Endothelial cell of umbilical vein (primary cell): ENCODE data around the gene AAGAB. TPM values are rescaled to one million over a fixed set of nuclear protein-coding genes. Genes with fewer than 3 reads are reported as not detected.

Experiments
- BruUV-seq: library from RNA; stranded (reverse); fragments of 400-500 nt; replicated peaks from 2 replicates; lab custom pipeline; 2021; lab: Mats Ljungman, UMichigan
- CTCF ChIA-PET: fragments of 300-600, 350-600 bp; sonication (Branson Sonifier 250); formaldehyde crosslinking; loops from one replicate; lab custom pipeline; 2021; ENCODE audit warnings: antibody characterized with exemption, inconsistent platforms; lab: Charles Lee
- POLR2A ChIA-PET: fragments of 300-600, 350-600 bp; sonication (Branson Sonifier 250); formaldehyde crosslinking; loops from one replicate; lab custom pipeline; 2021; ENCODE audit warnings: antibody characterized with exemption, inconsistent platforms; lab: Charles Lee
- DNase-seq: peaks from one replicate; pipeline ENCODE4 v3.0.0-alpha.2; 2011; ENCODE audit warnings: low read depth, low spot score
- FAIRE-seq: peaks from 2 replicates; lab custom pipeline; 2011; peaks lifted over from hg19 to GRCh38; lab: Jason Lieb, UNC
- H2AFZ ChIP-seq: 2 replicates; pipeline ENCODE4 v1.6.0; 2012; ENCODE audit warnings: low read depth, low read length, control low read depth, inconsistent platforms
- H3K27ac ChIP-seq: 2 replicates; pipeline ENCODE4 v1.5.1; 2011; ENCODE audit warnings: low read depth, mild to moderate bottlenecking, control low read depth, low read length, moderate library complexity; ENCODE audit not compliant: insufficient read depth
- H3K27me3 ChIP-seq, 2 experiments: 2 replicates each; pipeline versions ENCODE4 v1.6.0 to v1.6.1; 2011; ENCODE audit warnings: low read length in 2 of 2, mixed read lengths in 1 of 2; ENCODE audit not compliant: control insufficient read depth in 2 of 2, insufficient read depth in 2 of 2
- H3K36me3 ChIP-seq, 2 experiments: 2 replicates in 1 of 2; 3 replicates in 1 of 2; pipeline ENCODE4 v1.5.1; 2011; ENCODE audit warnings: low read length in 2 of 2, mild to moderate bottlenecking in 1 of 2, moderate library complexity in 1 of 2; ENCODE audit not compliant: control insufficient read depth in 2 of 2, insufficient read depth in 2 of 2; ENCODE audit errors: extremely low read depth in 1 of 2
- H3K4me1 ChIP-seq: 3 replicates; pipeline ENCODE4 v1.5.1; 2011; ENCODE audit warnings: mild to moderate bottlenecking, low read length; ENCODE audit not compliant: control insufficient read depth, insufficient read depth; ENCODE audit errors: extremely low read depth
- H3K4me2 ChIP-seq: 2 replicates; pipeline ENCODE4 v1.6.1; 2011; ENCODE audit warnings: low read length, control low read depth, mixed read lengths; ENCODE audit not compliant: insufficient read depth
- H3K4me3 ChIP-seq, 3 experiments: fragments of 200-600 bp in 1 of 3; sonication (generic), shearing (Covaris generic) in 1 of 3; replicated peaks in 1 of 3; 2 replicates each; pipeline ENCODE4 v1.5.1; 2011 to 2016; ENCODE audit warnings: control low read depth in 3 of 3, low read length in 3 of 3, mild to moderate bottlenecking in 2 of 3, inconsistent platforms in 1 of 3, low read depth in 1 of 3, moderate library complexity in 1 of 3; ENCODE audit not compliant: insufficient read depth in 1 of 3
- H3K79me2 ChIP-seq: 2 replicates; pipeline ENCODE4 v1.6.0; 2012; ENCODE audit warnings: low read length, inconsistent platforms; ENCODE audit not compliant: control insufficient read depth, insufficient read depth
- H3K9ac ChIP-seq: replicated peaks from 2 replicates; pipeline ENCODE3; 2011; ENCODE audit warnings: low read length, control low read depth; ENCODE audit not compliant: insufficient read depth; ENCODE audit errors: extremely low read depth
- H3K9me1 ChIP-seq: replicated peaks from 3 replicates; pipeline ENCODE4 v1.6.0; 2011; ENCODE audit warnings: mild to moderate bottlenecking, low read length; ENCODE audit not compliant: control insufficient read depth, insufficient read depth; ENCODE audit errors: extremely low read depth
- H3K9me3 ChIP-seq: replicated peaks from 2 replicates; pipeline ENCODE4 v1.5.1; 2012; ENCODE audit warnings: low read length, inconsistent platforms; ENCODE audit not compliant: control insufficient read depth, insufficient read depth
- H4K20me1 ChIP-seq: replicated peaks from 2 replicates; pipeline ENCODE3; 2011; ENCODE audit warnings: mild to moderate bottlenecking, low read length; ENCODE audit not compliant: control insufficient read depth, insufficient read depth; ENCODE audit errors: extremely low read depth
- EZH2 ChIP-seq: IDR thresholded peaks from 2 replicates; pipeline ENCODE4 v1.6.1; 2012; ENCODE audit warnings: borderline replicate concordance, low read depth, mild to moderate bottlenecking, moderate library complexity, low read length, inconsistent platforms; ENCODE audit not compliant: severe bottlenecking
- FOS ChIP-seq: IDR thresholded peaks from 2 replicates; pipeline ENCODE4 v1.6.1; 2011; ENCODE audit warnings: mild to moderate bottlenecking, low read length, moderate library complexity, borderline replicate concordance; ENCODE audit not compliant: insufficient read depth
- GATA2 ChIP-seq: IDR thresholded peaks from 2 replicates; pipeline ENCODE4 v1.7.0; 2011; ENCODE audit warnings: low read depth, mild to moderate bottlenecking, moderate library complexity, mixed read lengths, low read length; ENCODE audit not compliant: insufficient read length, insufficient read depth
- MYC ChIP-seq: IDR thresholded peaks from one replicate; pipeline ENCODE4 v1.6.1; 2011; ENCODE audit warnings: mild to moderate bottlenecking, low read depth, low read length
- POLR2A ChIP-seq: IDR thresholded peaks from 2 replicates; pipeline ENCODE4 v1.6.1; 2012; ENCODE audit warnings: low read depth, mild to moderate bottlenecking, control low read depth, low read length
- POLR2AphosphoS5 ChIP-seq: IDR thresholded peaks from 2 replicates; pipeline ENCODE4 v1.6.1; 2012; ENCODE audit warnings: low read depth, mild to moderate bottlenecking, control low read depth, low read length, moderate library complexity; ENCODE audit not compliant: insufficient read depth
- dilution Hi-C: fragments of 300-500 bp; cut with MboI; formaldehyde crosslinking; loops from one replicate; pipeline ENCODE4 v1.15.0; 2019; ENCODE audit warnings: low sequenced_read_pairs; ENCODE audit not compliant: extremely low pct_ligation_motif_present
- intact Hi-C: fragments of 100-400 bp; cut with micrococcal nuclease; formaldehyde crosslinking; loops from one replicate; pipeline ENCODE4 v1.10.0; 2022
- polyA plus RNA-seq, 4 experiments: library from polyadenylated mRNA; depleted of rRNA in 3 of 4; stranded (reverse) in 3 of 4; unstranded in 1 of 4; fragments of >200 nt; gene quantifications; 2 replicates each; pipeline versions ENCODE4 v1.2.1 to v1.2.3, GENCODE V29; 2011 to 2012; ENCODE audit warnings: missing spikeins in 1 of 4
- total RNA-seq: library from RNA; stranded (reverse); gene quantifications from 2 replicates; pipeline ENCODE4 v1.2.3, GENCODE V29; 2021
- TF ChIP-seq, protein P1 (sequence below), 2 donors: IDR thresholded peaks; 1 replicate in 1 of 2; 2 replicates in 1 of 2; pipeline ENCODE4 v1.5.1; 2011; ENCODE audit warnings: low read length in 2 of 2, mild to moderate bottlenecking in 2 of 2, moderate library complexity in 2 of 2, control low read depth in 1 of 2, inconsistent platforms in 1 of 2, low read depth in 1 of 2; ENCODE audit not compliant: insufficient read depth in 1 of 2; ENCODE audit errors: extremely low read depth in 1 of 2
- TF ChIP-seq, protein P2 (sequence below): IDR thresholded peaks from 2 replicates; pipeline ENCODE4 v1.6.1; 2011; ENCODE audit not compliant: insufficient read depth, insufficient read length

Gene AAGAB
- total and polyA plus RNA-seq, 2 donors (not counting 3 experiments of a cell fraction or from before 2014, with no cell fraction given), result 21.2 to 42.6 TPM

DNA sequence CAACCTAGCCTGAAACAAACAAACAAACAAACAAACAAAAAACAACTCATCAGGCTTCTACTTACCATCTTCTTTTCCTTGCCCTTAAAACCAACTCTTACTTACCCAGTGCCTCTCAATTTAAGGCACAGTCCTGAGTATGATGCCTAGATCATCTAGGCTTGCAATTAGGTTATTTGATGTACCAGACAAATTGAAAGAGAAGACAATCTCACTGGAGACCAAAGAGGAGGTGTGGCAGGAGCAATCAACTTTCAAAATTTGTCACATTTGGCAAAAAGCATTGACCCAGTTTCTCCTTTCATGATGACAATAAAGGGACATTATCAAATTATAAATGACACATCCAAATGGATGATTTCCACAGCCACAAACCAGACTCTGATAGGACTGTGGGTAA is 36.0 kb downstream of the AAGAB start:
- CTCF ChIA-PET, result no interaction called here
- no peaks in the 10 kb centered on the region for H3K4me1 ChIP-seq
- no peak overlapping the region for H3K4me2 ChIP-seq
- TF ChIP-seq EZH2 (no peak), GATA2 (no peak), MYC (no peak), FOS (no peak), POLR2A (no peak), POLR2AphosphoS5 (no peak)
- TF ChIP-seq, protein P1, sequence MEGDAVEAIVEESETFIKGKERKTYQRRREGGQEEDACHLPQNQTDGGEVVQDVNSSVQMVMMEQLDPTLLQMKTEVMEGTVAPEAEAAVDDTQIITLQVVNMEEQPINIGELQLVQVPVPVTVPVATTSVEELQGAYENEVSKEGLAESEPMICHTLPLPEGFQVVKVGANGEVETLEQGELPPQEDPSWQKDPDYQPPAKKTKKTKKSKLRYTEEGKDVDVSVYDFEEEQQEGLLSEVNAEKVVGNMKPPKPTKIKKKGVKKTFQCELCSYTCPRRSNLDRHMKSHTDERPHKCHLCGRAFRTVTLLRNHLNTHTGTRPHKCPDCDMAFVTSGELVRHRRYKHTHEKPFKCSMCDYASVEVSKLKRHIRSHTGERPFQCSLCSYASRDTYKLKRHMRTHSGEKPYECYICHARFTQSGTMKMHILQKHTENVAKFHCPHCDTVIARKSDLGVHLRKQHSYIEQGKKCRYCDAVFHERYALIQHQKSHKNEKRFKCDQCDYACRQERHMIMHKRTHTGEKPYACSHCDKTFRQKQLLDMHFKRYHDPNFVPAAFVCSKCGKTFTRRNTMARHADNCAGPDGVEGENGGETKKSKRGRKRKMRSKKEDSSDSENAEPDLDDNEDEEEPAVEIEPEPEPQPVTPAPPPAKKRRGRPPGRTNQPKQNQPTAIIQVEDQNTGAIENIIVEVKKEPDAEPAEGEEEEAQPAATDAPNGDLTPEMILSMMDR (IDR thresholded peaks at IDR 0.05; ENCODE audit: extremely low read depth in 1 of 2, insufficient read depth in 1 of 2, low read depth in 1 of 2, low read length in 2 of 2), result no peak
- TF ChIP-seq, protein P2, sequence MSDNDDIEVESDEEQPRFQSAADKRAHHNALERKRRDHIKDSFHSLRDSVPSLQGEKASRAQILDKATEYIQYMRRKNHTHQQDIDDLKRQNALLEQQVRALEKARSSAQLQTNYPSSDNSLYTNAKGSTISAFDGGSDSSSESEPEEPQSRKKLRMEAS, result no peak
- DNase-seq (no peak), FAIRE-seq (no peak)
- H4K20me1 ChIP-seq, result no peaks in the 10 kb centered on the region
- intact Hi-C loops (no loop called here), dilution Hi-C loops (no loop called here)
- H3K9ac ChIP-seq, result no peak overlapping the region
- H3K9me3 ChIP-seq, result no peaks in the 10 kb centered on the region
- no peak overlapping the region for H3K4me3 ChIP-seq
- POLR2A ChIA-PET, result no interaction called here
- H3K79me2 ChIP-seq, result no peaks in the 10 kb centered on the region
- H2AFZ ChIP-seq, result no peak overlapping the region
- no peaks in the 10 kb centered on the region for H3K27me3 ChIP-seq
- H3K36me3 ChIP-seq, result peaks cover 0 to 3% of the 10 kb centered on the region in 2 experiments
- H3K9me1 ChIP-seq, result no peaks in the 10 kb centered on the region
- no peak overlapping the region for H3K27ac ChIP-seq
- no TSS peak for BruUV-seq
